ENCODE measurements around the gene PSMA6. TPM values are rescaled to one million over a fixed set of nuclear protein-coding genes. Genes with fewer than 3 reads are reported as not detected.

The PSMA6 gene
- total and polyA plus RNA-seq, 2 of the 13 experiments (the other 11 are each of a cell fraction or from before 2014, with no cell fraction given): 525 to 1,109 TPM

DNA sequence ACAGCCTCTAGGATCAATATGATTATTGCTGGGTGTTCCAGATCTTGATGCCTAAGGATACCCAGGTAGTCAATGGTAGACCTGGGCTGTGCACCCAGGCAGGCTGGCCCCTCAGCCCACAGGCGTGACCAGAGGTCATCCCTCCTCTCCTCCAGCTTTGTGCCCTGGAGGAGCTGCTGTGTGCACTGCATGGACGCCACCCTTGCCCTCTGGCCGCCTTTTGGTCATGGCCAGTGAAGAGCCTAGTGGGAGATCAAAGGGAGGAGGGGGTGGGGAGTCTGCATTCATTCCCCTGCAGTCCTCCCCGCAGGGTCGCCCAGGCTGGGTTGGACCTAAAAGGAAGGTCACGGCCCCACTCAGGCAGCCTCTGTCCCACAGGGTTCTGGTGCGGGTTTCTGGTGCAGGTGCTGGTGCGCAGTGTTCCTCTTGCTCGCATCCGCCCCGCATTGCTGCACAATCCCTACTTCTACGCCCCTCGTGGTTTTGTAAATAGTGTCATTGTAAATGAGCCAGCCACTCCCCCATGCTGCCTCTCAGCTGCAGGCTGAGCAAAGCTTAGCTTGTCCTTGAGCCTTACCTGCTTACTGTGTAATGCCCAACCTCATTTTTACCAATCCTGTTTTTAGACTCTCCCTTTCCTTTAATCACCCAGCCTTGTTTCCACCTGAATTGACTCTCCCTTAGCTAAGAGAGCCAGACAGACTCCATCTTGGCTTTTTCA lies 55.3 kb downstream of the PSMA6 start (continued):
- TF ChIP-seq, protein P1, sequence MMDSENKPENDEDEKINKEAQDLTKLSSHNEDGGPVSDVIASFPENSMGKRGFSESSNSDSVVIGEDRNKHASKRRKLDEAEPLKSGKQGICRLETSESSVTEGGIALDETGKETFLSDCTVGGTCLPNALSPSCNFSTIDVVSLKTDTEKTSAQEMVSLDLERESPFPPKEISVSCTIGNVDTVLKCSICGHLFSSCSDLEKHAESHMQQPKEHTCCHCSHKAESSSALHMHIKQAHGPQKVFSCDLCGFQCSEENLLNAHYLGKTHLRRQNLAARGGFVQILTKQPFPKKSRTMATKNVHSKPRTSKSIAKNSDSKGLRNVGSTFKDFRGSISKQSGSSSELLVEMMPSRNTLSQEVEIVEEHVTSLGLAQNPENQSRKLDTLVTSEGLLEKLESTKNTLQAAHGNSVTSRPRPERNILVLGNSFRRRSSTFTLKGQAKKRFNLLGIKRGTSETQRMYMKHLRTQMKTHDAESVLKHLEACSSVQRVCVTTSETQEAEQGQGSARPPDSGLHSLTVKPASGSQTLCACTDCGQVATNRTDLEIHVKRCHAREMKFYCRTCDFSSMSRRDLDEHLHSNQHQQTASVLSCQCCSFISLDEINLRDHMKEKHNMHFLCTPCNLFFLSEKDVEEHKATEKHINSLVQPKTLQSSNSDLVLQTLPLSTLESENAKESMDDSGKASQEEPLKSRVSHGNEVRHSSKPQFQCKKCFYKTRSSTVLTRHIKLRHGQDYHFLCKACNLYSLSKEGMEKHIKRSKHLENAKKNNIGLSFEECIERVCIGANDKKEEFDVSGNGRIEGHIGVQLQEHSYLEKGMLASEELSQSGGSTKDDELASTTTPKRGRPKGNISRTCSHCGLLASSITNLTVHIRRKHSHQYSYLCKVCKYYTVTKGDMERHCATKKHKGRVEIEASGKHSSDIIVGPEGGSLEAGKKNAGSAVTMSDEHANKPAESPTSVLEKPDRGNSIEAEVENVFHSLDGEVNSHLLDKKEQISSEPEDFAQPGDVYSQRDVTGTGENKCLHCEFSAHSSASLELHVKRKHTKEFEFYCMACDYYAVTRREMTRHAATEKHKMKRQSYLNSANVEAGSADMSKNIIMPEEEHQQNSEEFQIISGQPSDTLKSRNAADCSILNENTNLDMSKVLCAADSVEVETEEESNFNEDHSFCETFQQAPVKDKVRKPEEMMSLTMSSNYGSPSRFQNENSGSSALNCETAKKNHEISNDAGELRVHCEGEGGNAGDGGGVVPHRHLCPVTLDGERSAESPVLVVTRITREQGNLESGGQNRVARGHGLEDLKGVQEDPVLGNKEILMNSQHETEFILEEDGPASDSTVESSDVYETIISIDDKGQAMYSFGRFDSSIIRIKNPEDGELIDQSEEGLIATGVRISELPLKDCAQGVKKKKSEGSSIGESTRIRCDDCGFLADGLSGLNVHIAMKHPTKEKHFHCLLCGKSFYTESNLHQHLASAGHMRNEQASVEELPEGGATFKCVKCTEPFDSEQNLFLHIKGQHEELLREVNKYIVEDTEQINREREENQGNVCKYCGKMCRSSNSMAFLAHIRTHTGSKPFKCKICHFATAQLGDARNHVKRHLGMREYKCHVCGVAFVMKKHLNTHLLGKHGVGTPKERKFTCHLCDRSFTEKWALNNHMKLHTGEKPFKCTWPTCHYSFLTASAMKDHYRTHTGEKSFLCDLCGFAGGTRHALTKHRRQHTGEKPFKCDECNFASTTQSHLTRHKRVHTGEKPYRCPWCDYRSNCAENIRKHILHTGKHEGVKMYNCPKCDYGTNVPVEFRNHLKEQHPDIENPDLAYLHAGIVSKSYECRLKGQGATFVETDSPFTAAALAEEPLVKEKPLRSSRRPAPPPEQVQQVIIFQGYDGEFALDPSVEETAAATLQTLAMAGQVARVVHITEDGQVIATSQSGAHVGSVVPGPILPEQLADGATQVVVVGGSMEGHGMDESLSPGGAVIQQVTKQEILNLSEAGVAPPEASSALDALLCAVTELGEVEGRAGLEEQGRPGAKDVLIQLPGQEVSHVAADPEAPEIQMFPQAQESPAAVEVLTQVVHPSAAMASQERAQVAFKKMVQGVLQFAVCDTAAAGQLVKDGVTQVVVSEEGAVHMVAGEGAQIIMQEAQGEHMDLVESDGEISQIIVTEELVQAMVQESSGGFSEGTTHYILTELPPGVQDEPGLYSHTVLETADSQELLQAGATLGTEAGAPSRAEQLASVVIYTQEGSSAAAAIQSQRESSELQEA (CRISPR knock-in tag; IDR thresholded peaks at IDR 0.05; ENCODE audit: not compliant biosample characterization): peak; percentile 93
- TF ChIP-seq NFKBIZ (CRISPR knock-in tag; IDR thresholded peaks at IDR 0.05): peak; percentile 96; the same call in 1 of the 2 replicates
- peak; percentile 98 for TF ChIP-seq NR1H2 (CRISPR knock-in tag; IDR thresholded peaks at IDR 0.05; ENCODE audit: borderline replicate concordance, low read depth)
- peak; percentile 100 for TF ChIP-seq ZNF605 (CRISPR knock-in tag; IDR thresholded peaks at IDR 0.05)
- peak; percentile 91 to 96 for TF ChIP-seq EP300 (IDR thresholded peaks at IDR 0.05; ENCODE audit: low read depth in 2 of 2, low read length in 2 of 2)
- peak; percentile 75; the same call in 1 of the 2 replicates for TF ChIP-seq EP300 (CRISPR knock-in tag; IDR thresholded peaks at IDR 0.05; ENCODE audit: borderline replicate concordance)
- TF ChIP-seq SETDB1 (CRISPR knock-in tag; IDR thresholded peaks at IDR 0.05; ENCODE audit: borderline replicate concordance): no peak
- TF ChIP-seq BORCS8-MEF2B (CRISPR knock-in tag; IDR thresholded peaks at IDR 0.05): peak; percentile 93
- peak; percentile 94 for TF ChIP-seq ZMYM2 (CRISPR knock-in tag; IDR thresholded peaks at IDR 0.05)
- TF ChIP-seq TFE3 (CRISPR knock-in tag; IDR thresholded peaks at IDR 0.05): peak; percentile 84
- TF ChIP-seq ZNF776 (CRISPR knock-in tag; IDR thresholded peaks at IDR 0.05): peak; percentile 90
- TF ChIP-seq TRIM22 (IDR thresholded peaks at IDR 0.05): no peak
- no peak for TF ChIP-seq ELF4 (CRISPR knock-in tag; IDR thresholded peaks at IDR 0.05; ENCODE audit: borderline replicate concordance)
- no peak; the same call in none of the 2 replicates for TF ChIP-seq CCDC6 (CRISPR knock-in tag; IDR thresholded peaks at IDR 0.05)
- TF ChIP-seq ZBTB20 (CRISPR knock-in tag; IDR thresholded peaks at IDR 0.05; ENCODE audit: borderline replicate concordance, low read depth): peak; percentile 86
